ENCODE results near the gene PHACTR4.
"Not testable (repeated sequence)": the region's sequence is repeated elsewhere in the genome, so short reads cannot be mapped to it uniquely, and the experiment has no call there.

PHACTR4 gene

GRCh38 chr1:28530456-28530855 lies 160.9 kb downstream of the PHACTR4 start:
- no peak for DNase-seq

DNA sequence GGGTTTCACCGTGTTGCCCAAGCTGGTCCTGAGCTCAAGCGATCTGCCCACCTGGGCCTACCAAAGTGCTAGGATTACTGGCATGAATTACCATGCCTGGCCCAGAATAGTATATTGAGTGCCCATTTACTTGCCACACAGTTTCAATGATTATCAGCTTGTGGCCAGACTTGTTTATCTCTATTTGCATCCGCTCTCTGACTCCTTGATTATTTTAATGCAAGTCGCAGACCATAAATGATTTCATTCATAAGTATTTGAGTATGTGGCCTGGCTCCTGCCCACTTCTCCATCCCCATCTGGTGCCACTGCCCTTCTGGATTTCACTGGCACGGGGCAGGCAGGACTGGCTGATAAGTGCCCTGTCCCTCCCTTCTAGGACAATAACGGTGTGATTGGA lies 165.1 kb downstream of the PHACTR4 start:
- DNase-seq = no peak

DNA sequence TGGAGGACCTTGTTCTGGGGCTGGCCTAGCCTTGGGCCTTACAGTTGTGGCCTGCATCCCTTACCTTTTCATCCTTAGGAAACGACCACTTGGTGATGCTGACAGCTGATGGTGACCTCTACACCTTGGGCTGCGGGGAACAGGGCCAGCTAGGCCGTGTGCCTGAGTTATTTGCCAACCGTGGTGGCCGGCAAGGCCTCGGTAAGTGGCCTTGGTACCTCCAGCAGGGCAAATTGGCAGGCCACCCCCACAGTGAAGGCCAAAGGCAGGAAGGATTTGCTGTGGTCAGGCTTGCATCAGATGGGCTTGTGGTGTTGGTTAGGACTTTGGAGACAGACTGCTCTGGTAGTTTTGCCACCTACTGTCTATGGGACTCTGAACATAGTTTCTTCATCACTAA lies 165.6 kb downstream of the PHACTR4 start:
- DNase-seq = no peak

GRCh38 chr1:28537457-28538199 lies 168.1 kb downstream of the PHACTR4 start:
- no peak for DNase-seq

GRCh38 chr1:28538286-28538685 lies 168.7 kb downstream of the PHACTR4 start:
- no peak for DNase-seq

DNA sequence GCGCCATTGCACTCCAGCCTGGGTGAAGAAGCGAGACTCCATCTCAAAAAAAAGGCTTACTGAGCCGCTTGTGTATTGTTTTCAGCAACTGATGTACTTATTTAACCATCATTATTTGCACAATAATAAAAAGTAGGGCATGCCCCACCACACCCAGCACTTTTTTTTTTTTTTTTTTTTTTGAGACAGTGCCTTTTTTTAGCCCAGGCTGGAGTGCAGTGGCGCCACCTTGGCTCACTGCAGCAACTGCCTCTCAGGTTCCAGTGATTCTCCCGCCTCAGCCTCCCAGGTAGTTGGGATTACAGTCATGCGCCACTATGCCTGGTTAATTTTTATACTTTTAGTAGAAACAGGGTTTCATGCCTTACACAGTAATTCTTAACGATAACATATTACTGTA lies 171.1 kb downstream of the PHACTR4 start:
- no peak for DNase-seq

DNA sequence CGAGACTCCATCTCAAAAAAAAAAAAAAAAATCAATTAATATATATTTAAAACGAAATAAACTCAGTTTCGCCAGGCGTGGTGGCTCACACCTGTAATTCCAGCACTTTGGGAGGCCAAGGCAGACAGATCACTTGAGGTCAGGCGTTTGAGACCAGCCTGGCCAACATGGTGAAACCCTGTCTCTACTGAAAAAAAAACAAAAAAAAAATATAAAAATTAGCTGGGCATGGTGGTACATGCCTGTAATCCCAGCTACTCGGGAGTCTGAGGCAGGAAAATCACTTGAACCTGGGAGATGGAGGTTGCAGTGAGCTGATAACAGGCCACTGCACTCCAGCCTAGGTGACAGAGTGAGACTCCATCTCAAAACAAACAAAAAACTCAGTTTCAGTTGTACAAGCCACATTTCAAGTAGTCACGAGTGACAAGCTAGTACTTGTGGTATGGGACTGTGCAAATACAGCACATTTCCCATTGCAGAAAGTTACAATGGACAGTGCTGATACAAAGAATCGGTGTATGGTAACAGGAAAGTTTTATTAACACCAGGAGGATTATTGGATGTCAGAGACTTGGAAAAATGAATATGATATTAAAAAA lies 172.0 kb downstream of the PHACTR4 start:
- not testable (repeated sequence) for DNase-seq

- no peak for DNase-seq
These were observed 175.7 kb downstream of the PHACTR4 start for GRCh38 chr1:28545246-28545628.

- no peak for DNase-seq
These were observed 178.8 kb downstream of the PHACTR4 start for GRCh38 chr1:28548318-28548717.

All from NCI-H1436 (cell line).